GM12878 (cell line): ENCODE measurements around the gene CXXC4. TPM values are rescaled to one million over a fixed set of nuclear protein-coding genes. Genes with fewer than 3 reads are reported as not detected.
A peak's percentile ranks its signal among the peaks of the same experiment; 100 is the strongest.

Experiments
- BMI1 ChIP-seq: fragments of 450-650 bp; IDR thresholded peaks from 2 replicates; pipeline ENCODE4 v1.6.1; 2016; ENCODE audit warnings: mild to moderate bottlenecking, moderate library complexity, borderline replicate concordance
- CBX3 ChIP-seq: fragments of 200-600 bp; sonication (generic); IDR thresholded peaks from 2 replicates; pipeline ENCODE4 v1.6.1; 2016; ENCODE audit warnings: low read depth, borderline replicate concordance
- ELK1 ChIP-seq: IDR thresholded peaks from 2 replicates; pipeline ENCODE4 v1.6.1; 2012; ENCODE audit warnings: low read depth, low read length, improper control_type of control experiment
- EZH2 ChIP-seq: IDR thresholded peaks from 2 replicates; pipeline ENCODE4 v1.6.1; 2012; ENCODE audit warnings: low read depth, mild to moderate bottlenecking, control low read depth, inconsistent platforms, low read length, borderline replicate concordance; ENCODE audit not compliant: control insufficient read depth
- FOS ChIP-seq: IDR thresholded peaks from 3 replicates; pipeline ENCODE4 v1.6.1; 2011; ENCODE audit warnings: borderline replicate concordance; ENCODE audit not compliant: insufficient read length; ENCODE audit errors: extremely low read depth
- HDAC2 ChIP-seq: fragments of 200-600 bp; sonication (generic); IDR thresholded peaks from 2 replicates; pipeline ENCODE4 v1.6.1; 2017
- HSF1 ChIP-seq: fragments of 150-350 bp; IDR thresholded peaks from 2 replicates; pipeline ENCODE4 v1.6.1; 2014; ENCODE audit warnings: mild to moderate bottlenecking, low read depth, low read length
- JUND ChIP-seq: IDR thresholded peaks from 2 replicates; pipeline ENCODE4 v1.6.1; 2012; ENCODE audit warnings: low read depth, mild to moderate bottlenecking, low read length, improper control_type of control experiment, moderate library complexity
- KAT2A ChIP-seq: conservative IDR thresholded peaks from 2 replicates; pipeline ENCODE4 v1.6.1; 2011; ENCODE audit warnings: low read depth, low read length; ENCODE audit not compliant: control insufficient read depth
- MEF2A ChIP-seq: IDR thresholded peaks from 2 replicates; pipeline ENCODE4 v1.6.1; 2011; ENCODE audit warnings: low read depth, mild to moderate bottlenecking, low read length, moderate library complexity; ENCODE audit not compliant: insufficient read depth
- MYC ChIP-seq: IDR thresholded peaks from 2 replicates; pipeline ENCODE4 v1.6.1; 2011; ENCODE audit warnings: mild to moderate bottlenecking, low read length, moderate library complexity, inconsistent platforms; ENCODE audit not compliant: insufficient read depth, insufficient replicate concordance, insufficient read length, severe bottlenecking
- NFYA ChIP-seq: IDR thresholded peaks from 2 replicates; pipeline ENCODE4 v1.6.1; 2011; ENCODE audit warnings: low read depth, mild to moderate bottlenecking, low read length, improper control_type of control experiment, borderline replicate concordance
- NFYB ChIP-seq: IDR thresholded peaks from 2 replicates; pipeline ENCODE4 v1.6.1; 2011; ENCODE audit warnings: low read depth, mild to moderate bottlenecking, low read length, improper control_type of control experiment, moderate library complexity; ENCODE audit not compliant: insufficient read depth
- RFX5 ChIP-seq: IDR thresholded peaks from 2 replicates; pipeline ENCODE4 v1.6.1; 2011; ENCODE audit warnings: low read depth, low read length, improper control_type of control experiment
- SKIL ChIP-seq: fragments of 450-650 bp; IDR thresholded peaks from 2 replicates; pipeline ENCODE4 v1.6.1; 2017; ENCODE audit warnings: mild to moderate bottlenecking, low read depth, inconsistent platforms; ENCODE audit not compliant: poor library complexity, severe bottlenecking
- SRF ChIP-seq, 2 experiments: IDR thresholded peaks; 2 replicates each; pipeline ENCODE4 v1.6.1; 2011; ENCODE audit warnings: low read depth in 2 of 2, low read length in 2 of 2, mild to moderate bottlenecking in 1 of 2, moderate library complexity in 1 of 2
- STAT1 ChIP-seq: fragments of 450-650 bp; conservative IDR thresholded peaks from 2 replicates; pipeline ENCODE4 v1.6.1; 2014; ENCODE audit warnings: antibody characterized with exemption, mild to moderate bottlenecking
- TARDBP ChIP-seq: IDR thresholded peaks from 2 replicates; pipeline ENCODE4 v1.6.1; 2016; ENCODE audit warnings: borderline replicate concordance
- TCF12 ChIP-seq: IDR thresholded peaks from 2 replicates; pipeline ENCODE4 v1.6.1; 2011; ENCODE audit warnings: low read depth, mild to moderate bottlenecking, low read length
- TCF3 ChIP-seq: IDR thresholded peaks from 2 replicates; pipeline ENCODE4 v1.6.1; 2012; ENCODE audit warnings: low read depth, mild to moderate bottlenecking, low read length, borderline replicate concordance; ENCODE audit not compliant: insufficient read depth
- WRNIP1 ChIP-seq: IDR thresholded peaks from 2 replicates; pipeline ENCODE4 v1.6.1; 2011; ENCODE audit warnings: low read depth, low read length, improper control_type of control experiment, borderline replicate concordance
- YY1 ChIP-seq: IDR thresholded peaks from 2 replicates; pipeline ENCODE4 v1.6.1; 2011; ENCODE audit warnings: low read depth, mild to moderate bottlenecking, low read length
- ZNF217 ChIP-seq: fragments of 450-650 bp; IDR thresholded peaks from 2 replicates; pipeline ENCODE4 v1.6.1; 2017; ENCODE audit warnings: antibody characterized with exemption, mild to moderate bottlenecking
- ZNF384 ChIP-seq: IDR thresholded peaks from 2 replicates; pipeline ENCODE4 v1.6.1; 2012; ENCODE audit warnings: low read depth, mild to moderate bottlenecking, low read length, improper control_type of control experiment, borderline replicate concordance
- ZSCAN29 ChIP-seq: fragments of 450-650 bp; IDR thresholded peaks from 2 replicates; pipeline ENCODE4 v1.6.1; 2017; ENCODE audit warnings: mild to moderate bottlenecking, moderate library complexity
- polyA plus RNA-seq, 11 experiments: library from polyadenylated mRNA; depleted of rRNA in 4 of 11; unstranded in 6 of 11; stranded (reverse) in 5 of 11; fragments of >200 nt; fragmentation: Nextera tagmentation in 4 of 11; fragmentation: Illumina TruSeq in 1 of 11; extraction: Ambion mirVana in 4 of 11; extraction: Trizol in 1 of 11; gene quantifications; 1 replicate in 1 of 11; 2 replicates in 10 of 11; pipeline versions ENCODE4 v1.2.1 to v1.2.3, GENCODE V29; 2011 to 2016; ENCODE audit warnings: inconsistent platforms in 2 of 11, missing spikeins in 2 of 11, low read depth in 1 of 11
- total RNA-seq, 4 experiments: library from RNA; depleted of rRNA in 3 of 4; stranded (reverse); fragments of >200 nt in 3 of 4; fragmentation: Illumina TruSeq in 1 of 4; extraction: Trizol in 1 of 4; gene quantifications; 2 replicates each; pipeline versions ENCODE4 v1.2.1 to v1.2.3, GENCODE V29; 2013 to 2021

The CXXC4 gene
- total and polyA plus RNA-seq, 10 of the 15 experiments (the other 5 are each of a cell fraction or from before 2014, with no cell fraction given): 4.2 to 17.0 (median 7.8) TPM

DNA sequence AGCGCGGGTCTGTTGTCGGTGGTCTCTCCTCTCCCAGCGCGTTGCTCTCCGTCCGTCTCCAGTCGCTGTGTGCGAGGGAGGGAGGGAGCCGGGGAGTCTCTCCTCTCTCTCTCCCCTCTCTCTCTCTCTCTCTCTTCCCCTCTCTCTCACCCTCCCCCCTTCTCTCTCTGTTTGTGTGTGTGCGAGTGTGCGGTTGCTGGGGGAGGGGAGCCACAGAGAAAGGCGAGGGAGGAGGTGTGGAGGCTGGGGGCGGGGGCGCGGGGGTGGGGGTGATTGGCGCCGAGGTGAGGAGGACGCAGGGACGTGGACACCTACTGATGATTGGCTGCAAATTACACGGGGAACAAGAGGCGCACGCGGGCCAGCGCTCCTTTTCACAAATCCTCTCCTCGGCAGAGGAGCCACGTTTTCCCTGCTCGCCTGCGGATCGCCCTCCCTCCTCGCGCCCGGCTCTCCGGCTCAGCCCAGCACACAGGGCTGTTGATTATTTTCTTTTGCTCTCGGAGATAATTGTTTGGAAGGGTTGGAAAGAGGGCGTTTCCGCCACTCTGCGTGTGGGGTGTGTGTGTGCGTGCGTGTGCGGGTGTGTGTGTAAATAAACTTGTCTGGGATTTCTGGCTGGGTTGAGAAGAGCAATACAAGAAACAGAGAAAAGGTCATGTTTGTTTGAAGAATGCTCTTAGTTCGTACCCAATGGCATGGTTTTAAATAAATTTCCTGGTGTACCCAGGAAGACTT, at the start of gene CXXC4 (continued):
- no peak for TF ChIP-seq HSF1
- no peak for TF ChIP-seq RFX5
- TF ChIP-seq YY1: no peak
- peak; percentile 72; the same call in 1 of the 2 replicates for TF ChIP-seq TARDBP
- TF ChIP-seq FOS: no peak
- no peak for TF ChIP-seq CBX3
- TF ChIP-seq ZNF217: no peak
- TF ChIP-seq TCF12: peak; percentile 65
- no peak for TF ChIP-seq ELK1
- no peak for TF ChIP-seq WRNIP1
- TF ChIP-seq NFYB: peak; percentile 69; the same call in 1 of the 2 replicates
- TF ChIP-seq JUND: no peak
- TF ChIP-seq NFYA: no peak
- no peak for TF ChIP-seq STAT1
- no peak for TF ChIP-seq ZSCAN29
- TF ChIP-seq BMI1: no peak
- TF ChIP-seq SRF (IDR thresholded peaks at IDR 0.05; ENCODE audit: low read depth in 2 of 2, low read length in 2 of 2): no peak
- no peak for TF ChIP-seq ZNF384
- TF ChIP-seq KAT2A: no peak
- TF ChIP-seq SKIL: no peak
- TF ChIP-seq MYC: no peak
- no peak for TF ChIP-seq HDAC2
- no peak for TF ChIP-seq EZH2
- TF ChIP-seq TCF3: peak; percentile 51; the same call in 1 of the 2 replicates
- TF ChIP-seq MEF2A: peak; percentile 60; the same call in 1 of the 2 replicates
